ENCODE results near the gene GPC6. TPM values are rescaled to one million over a fixed set of nuclear protein-coding genes. Genes with fewer than 3 reads are reported as not detected.
"Not testable (repeated sequence)": the region's sequence is repeated elsewhere in the genome, so short reads cannot be mapped to it uniquely, and the experiment has no call there.

The GPC6 gene
- total RNA-seq, 1 experiment from 2014 or later = not detected

DNA sequence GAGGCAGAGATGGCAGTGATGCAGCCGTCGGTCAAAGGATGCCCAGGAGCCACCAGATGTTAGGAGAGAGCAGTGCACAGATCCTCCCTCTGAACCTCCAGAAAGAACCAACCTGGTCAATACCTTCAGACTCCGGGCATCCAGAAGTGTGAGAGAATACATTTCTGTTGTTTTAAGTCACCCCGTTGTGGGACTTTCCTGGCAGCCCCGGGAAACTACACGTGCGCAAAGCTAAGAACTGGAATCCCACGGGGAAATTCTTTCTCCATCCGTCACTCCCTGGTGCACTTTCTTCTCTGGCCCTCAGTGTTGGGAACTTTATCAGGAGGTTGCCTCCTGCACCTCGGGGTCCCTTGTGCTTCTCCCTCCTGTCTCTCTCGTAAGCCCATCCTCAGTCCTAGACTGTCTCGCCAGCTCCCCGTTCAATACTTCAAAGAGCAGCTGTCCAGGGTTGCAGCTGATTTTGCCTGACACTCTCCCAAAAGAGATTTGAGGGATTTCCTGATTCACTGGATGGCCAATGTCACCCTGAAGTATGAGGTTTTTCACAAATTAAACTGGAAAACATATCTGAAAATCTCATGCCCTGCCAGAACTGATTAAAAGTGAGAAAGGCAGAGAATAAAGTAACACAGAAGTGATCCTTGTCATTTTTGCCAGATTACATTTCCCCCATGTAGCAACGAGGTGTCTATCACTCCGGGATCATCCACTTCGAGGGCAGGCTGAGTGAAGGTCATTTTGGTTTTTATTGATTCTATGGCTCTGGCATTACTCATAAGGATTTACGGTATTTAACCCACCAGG, 1116.0 kb downstream of the GPC6 start:
- DNase-seq (ENCODE audit: low spot score) = no peak

- DNase-seq (ENCODE audit: low spot score) = no peak
These were observed 1116.6 kb downstream of the GPC6 start for GRCh38 chr13:94343243-94343585.

DNA sequence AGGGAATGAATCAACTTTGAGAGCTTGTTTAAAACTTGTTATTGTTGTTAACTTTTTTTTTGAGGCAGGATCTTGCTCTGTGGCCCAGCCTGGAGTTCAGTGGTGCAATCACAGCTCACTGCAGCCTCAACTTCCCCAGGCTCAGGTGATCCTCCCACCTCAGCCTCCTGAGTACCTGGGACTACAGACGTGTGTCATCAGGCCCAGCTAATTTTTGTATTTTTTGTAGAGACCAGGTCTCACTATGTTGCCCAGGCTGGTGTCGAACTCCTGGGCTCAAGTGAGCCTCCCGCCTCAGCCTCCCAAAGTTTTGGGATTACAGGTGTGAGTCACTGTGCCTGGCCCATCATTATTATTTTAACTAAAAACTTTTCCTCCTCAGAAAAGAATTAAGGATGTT, 1117.1 kb downstream of the GPC6 start:
- not testable (repeated sequence) for DNase-seq (ENCODE audit: low spot score)

GRCh38 chr13:94344126-94344818, 1117.7 kb downstream of the GPC6 start:
- no peak for DNase-seq (ENCODE audit: low spot score)

DNA sequence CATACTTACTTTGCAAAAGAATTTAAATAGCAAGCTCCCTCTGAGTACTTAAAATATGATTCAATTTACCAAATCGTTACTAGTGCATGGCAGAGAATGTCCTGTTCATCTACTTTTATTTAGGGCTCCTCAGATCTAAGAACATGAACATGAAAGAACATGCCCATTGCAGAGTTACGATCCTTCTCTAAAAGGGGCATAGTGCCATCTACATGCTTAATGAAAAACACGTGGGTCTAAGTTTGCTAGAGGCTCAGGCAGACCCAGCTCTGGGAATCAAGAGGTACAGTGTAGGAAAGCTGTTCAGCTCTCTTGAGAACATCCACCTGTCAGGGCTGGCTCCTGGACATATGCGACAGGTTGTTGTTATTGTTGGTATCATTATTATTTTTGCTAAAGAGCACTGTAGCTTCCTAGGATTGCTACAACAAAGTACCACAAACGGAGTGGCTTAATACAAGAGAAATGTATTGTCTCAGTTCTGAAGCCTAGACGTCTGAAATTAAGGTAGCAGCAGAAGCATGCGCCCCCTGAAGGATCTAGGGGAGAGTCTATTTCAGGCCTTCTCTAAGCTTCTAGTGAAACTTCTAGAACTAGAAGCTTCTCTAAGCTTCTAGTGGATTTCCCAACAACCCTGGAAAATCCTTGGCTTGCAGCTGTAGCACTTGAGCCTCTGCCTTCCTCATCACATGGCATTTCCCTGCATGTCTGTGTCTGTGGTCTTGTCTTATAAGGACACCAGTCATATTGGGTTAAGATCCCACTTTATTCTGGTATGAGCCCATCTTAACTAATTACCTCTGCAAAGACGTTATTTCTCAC, 1119.0 kb downstream of the GPC6 start:
- DNase-seq (ENCODE audit: low spot score) = peak; percentile 17

DNA sequence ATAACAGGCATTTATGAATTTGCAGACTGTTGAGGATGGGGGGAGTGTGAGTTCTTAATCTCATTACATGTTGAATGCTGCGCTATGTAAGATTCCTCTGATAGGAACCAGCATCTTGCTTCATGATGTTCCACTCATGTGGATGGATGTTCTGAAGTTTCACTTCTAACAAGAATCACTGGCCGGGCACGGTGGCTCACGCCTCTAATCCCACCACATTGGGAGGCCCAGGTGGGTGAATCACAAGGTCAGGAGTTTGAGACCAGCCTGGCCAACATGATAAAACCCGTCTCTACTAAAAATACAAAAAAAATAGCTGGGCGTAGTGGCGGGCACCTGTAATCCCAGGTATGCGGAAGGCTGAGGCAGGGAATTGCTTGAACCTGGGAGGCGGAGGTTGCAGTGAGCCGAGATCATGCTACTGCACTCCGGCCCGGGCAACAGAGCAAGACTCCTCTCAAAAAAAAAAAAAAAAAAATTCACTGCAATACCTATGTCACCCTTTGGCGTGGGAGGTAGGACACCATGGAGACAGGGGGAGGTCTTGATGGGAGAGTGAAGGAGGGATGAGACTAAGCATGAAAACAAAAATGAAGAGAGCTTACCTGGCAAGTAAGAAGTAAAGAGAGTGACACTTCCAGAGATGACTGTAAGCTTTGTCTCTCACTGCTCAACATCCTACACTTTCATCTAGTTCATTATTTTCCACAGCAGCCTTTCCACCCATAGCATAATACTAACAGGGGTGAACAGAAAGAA, 1119.8 kb downstream of the GPC6 start:
- no peak for DNase-seq (ENCODE audit: low spot score)

DNA sequence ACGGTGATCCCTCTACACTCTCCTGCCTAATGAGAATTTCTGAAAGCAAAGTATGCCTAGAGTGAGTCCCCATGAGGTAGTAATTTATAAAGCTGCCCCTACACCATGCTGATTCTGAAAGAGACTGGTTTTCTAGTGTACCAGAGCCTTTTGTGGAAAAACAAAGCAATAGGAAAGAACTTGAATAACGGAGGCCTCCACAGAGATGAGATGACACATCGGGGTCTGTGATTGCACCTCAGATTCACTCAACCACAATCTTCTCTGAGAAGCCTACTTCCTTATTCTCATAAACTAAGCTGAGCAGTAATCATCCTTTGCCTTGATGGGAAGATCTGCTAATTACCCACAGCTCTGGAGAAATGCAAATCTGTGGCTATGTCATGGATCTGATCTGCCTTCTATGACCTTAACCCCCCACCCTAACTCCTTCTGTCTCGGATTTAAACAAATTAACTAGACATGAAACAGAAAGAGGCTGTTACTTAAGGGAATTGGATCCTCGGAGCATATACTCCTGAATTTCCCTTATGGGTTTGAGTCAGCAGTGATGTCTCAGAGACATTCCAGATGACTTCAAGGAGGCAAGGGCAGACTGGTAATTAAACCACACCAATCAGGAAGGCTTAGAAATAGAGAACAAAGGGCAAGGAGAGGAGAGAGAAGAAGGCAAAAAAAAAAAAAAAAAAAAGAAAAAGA, 1124.8 kb downstream of the GPC6 start:
- no peak for DNase-seq (ENCODE audit: low spot score)

DNA sequence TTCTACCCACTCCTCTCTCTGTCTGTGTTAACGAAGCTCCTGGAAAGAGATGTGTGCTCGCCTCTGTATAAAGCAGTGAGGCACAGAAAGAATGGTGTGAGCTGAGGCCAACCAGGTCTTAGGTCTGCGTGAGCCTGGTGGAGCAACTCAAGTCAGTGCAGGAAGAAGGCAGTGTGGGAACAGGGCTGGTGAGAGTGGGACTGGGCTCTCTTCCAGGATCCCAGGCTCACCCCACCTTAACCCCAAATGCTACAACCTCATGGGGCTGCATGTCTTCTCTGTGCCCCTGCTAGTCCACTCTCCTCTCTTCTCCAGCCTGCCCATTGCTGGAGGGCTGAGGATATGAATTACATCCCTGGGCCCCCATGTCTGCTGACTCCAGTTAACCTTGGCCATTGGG, 1125.5 kb downstream of the GPC6 start:
- no peak for DNase-seq (ENCODE audit: low spot score)

GRCh38 chr13:94353167-94353710, 1126.6 kb downstream of the GPC6 start:
- DNase-seq (ENCODE audit: low spot score) = no peak

GRCh38 chr13:94359875-94360274, 1133.3 kb downstream of the GPC6 start:
- DNase-seq (ENCODE audit: low spot score) = no peak

GRCh38 chr13:94362411-94362909, 1135.9 kb downstream of the GPC6 start:
- peak; percentile 93 for DNase-seq (ENCODE audit: low spot score)

DNA sequence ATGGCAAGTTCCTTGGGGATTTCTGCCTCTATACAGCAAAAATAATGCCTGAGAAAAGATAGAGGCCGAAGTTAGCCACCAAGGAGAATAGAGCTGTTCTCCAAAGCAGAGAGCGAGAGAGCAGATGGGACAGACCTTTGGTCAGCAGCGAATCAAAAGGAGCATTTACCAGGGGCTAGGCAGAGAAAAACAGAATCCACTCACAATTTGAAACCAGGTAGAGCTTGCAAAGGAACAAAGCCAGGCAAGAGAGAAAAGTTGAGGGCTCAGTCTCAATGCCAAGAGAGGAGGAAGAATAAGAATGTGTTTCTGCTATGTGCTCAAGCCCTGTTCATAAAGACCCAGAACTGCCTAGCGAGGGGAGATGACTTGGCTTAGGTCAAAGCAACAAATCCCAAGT, 1140.1 kb downstream of the GPC6 start:
- no peak for DNase-seq (ENCODE audit: low spot score)

DNA sequence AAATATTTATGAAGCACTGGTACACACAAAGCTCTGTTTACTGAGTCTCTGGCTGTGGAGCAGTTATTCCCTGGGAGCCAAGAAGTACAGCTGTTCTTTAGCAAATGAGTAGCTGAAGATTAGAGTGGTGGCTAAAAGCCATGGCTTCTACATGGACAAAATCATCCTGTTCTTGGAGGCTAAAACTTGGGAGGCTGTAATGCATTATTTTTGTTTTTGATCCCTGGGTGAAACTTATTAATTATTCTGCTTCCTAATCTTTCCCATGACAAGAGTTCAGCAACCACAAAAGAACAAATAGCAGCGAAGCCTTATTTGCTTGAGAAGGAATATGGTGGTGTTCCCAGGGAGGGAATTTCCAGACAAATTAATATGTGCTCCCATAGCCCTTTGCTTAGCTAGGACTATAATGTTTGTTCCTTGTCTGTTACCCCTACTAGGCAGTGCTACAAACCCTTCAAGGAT, 1143.4 kb downstream of the GPC6 start:
- DNase-seq (ENCODE audit: low spot score) = no peak

- DNase-seq (ENCODE audit: low spot score) = no peak
These were observed 1145.2 kb downstream of the GPC6 start for GRCh38 chr13:94371855-94372254.

DNA sequence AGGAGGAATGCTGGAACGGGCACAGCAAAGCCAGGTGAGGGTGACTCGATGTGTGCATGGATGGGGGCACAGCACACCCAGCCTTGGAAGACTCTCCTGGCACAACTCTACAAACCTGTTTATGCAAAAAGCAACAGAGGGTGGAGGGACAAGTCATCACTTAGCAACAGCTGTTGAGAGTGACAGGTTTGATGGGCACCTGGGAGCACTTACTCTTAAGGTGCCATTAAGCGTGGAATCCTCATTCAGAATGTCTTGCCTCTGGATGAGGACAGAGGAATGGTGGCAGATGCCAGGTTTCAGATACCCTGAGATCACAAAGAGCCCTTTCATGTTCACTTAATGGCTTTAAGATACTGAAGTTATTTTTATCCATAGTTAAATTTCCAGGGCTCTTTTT, 1155.9 kb downstream of the GPC6 start:
- no peak for DNase-seq (ENCODE audit: low spot score)

DNA sequence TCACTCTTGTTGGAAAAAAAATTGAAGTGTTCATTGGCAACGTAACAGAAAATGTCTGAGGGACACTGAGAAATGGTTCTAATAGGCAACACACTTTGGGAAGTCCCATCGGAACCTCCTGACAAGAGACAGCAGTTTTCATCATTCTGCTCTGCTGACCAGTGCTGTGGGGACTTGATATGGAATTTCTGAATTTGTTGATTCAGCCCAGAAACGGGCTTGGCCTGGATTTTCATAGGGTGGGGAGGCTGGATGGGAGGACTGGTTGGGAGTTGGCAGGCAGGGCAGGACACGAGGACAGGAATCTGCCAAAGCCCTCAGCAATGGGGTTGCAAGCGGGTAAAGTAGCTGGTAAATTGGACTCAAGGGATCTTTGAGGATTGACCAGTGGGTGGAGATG, 1156.4 kb downstream of the GPC6 start:
- DNase-seq (ENCODE audit: low spot score) = no peak

DNA sequence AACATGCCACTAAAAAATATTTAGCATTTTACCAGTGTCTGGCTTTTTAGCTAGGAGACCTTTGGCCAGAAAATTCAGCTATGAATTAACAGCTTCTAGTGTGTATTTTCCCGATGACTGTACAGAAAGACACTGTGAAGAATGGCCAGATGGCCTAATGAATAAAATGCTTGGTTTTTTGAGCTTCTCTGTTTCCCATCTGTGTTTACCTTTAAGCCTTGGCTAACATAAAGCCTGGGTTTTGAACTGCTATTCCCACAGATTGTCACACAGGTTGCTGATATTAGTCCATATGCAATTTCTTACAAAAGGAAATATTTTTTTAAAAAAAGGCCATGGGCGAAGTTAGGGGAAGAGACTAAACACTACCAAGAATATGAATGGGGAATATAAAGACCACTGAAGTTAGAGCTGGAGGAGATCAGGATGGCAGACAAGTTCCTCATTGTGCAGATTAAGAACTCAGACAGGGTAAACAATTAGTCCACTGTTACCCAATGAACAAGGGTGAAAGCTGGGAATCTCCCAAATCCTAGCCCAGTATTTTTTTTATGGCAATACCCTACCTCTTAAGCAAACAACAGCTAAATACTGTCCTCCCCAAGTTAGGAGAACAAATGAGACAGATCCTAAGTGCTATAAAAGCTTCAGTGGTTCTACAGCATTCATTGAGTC, 1157.8 kb downstream of the GPC6 start:
- DNase-seq (ENCODE audit: low spot score) = no peak

DNA sequence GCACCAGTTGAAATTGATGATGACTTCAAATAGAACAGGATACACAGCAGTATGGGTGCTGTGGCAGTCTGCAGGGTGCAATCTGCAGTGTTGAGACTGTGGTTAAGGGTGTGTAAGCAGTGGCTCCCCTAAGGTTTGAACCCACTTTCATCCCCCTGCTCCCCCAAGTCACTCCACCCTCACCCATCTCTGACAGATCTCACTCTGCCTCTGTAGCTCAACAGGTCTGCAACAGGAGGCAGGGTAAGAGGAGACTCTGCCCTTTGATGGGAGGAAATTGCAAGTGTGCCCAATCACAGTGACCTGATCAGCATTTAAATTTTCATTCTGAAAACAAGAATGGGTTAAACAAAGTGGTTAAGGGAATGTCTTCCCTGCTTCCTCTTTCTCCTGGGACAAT, 1160.4 kb downstream of the GPC6 start:
- DNase-seq (ENCODE audit: low spot score) = no peak

GRCh38 chr13:94389604-94390351, 1163.2 kb downstream of the GPC6 start:
- DNase-seq (ENCODE audit: low spot score) = peak; percentile 18
